GM18505 (cell line): ENCODE data around the gene PTGFRN.

Source experiments
- ATAC-seq: cut with Tn5 transposase; IDR thresholded peaks from one replicate; pipeline ENCODE4 v1.9.1; 2021; ENCODE audit not compliant: unreplicated experiment
- POLR2A ChIP-seq: IDR thresholded peaks from 4 replicates; pipeline ENCODE4 v1.6.1; 2011; ENCODE audit warnings: borderline replicate concordance; ENCODE audit not compliant: insufficient read depth, insufficient read length; ENCODE audit errors: extremely low read depth

PTGFRN gene

DNA sequence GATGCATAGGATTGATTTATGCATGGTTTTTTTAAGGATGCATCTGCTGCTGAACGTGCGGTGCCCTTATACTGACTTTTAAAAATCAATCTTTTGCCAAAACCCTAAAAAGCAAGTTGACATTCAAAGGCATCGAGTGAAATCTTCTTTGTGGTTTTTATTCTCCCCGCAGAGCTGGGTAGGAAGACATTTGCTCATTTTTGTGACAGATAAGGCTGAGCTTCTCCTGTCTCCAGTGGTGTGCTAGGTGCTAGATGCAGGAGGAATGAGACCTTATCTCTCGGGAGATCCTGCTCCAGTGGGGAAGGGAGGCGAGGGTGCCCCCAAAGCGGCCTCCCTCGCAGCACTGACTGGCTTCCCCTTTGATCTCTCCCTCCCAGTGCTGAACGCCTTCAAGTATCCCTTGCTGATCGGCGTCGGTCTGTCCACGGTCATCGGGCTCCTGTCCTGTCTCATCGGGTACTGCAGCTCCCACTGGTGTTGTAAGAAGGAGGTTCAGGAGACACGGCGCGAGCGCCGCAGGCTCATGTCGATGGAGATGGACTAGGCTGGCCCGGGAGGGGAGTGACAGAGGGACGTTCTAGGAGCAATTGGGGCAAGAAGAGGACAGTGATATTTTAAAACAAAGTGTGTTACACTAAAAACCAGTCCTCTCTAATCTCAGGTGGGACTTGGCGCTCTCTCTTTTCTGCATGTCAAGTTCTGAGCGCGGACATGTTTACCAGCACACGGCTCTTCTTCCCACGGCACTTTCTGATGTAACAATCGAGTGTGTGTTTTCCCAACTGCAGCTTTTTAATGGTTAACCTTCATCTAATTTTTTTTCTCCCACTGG is 76.9 kb downstream of the PTGFRN start:
- no peak for ATAC-seq
- no peak for TF ChIP-seq POLR2A

DNA sequence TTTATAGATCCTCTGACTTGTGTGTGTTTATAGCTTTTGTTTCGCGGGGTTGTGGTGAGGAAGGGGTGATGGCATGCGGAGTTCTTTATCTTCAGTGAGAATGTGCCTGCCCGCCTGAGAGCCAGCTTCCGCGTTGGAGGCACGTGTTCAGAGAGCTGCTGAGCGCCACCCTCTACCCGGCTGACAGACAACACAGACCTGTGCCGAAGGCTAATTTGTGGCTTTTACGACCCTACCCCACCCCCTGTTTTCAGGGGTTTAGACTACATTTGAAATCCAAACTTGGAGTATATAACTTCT is 77.5 kb downstream of the PTGFRN start:
- TF ChIP-seq POLR2A: no peak

DNA sequence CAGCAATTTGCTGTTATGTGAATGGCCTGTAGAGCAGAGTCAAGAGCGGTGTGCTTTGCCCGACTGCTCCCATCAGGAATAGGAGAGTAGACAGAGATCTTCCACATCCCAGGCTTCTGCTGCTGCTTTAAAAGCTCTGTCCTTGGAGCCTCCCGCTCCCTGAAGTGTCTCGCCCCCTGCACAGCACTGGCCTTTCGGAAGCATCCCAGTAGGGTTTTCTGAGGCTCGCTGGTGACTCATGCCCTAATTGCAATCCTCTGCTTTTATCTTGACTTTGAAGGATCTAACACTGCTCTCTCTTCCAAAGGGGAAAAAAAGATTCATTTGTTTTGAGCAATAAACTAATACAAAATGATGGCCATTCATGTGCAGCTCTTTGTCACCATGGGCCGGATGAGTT is 78.5 kb downstream of the PTGFRN start:
- ATAC-seq: no peak
- TF ChIP-seq POLR2A: no peak

More for the DNA sequence above, 77.5 kb downstream of the PTGFRN start:
- ATAC-seq: no peak

DNA sequence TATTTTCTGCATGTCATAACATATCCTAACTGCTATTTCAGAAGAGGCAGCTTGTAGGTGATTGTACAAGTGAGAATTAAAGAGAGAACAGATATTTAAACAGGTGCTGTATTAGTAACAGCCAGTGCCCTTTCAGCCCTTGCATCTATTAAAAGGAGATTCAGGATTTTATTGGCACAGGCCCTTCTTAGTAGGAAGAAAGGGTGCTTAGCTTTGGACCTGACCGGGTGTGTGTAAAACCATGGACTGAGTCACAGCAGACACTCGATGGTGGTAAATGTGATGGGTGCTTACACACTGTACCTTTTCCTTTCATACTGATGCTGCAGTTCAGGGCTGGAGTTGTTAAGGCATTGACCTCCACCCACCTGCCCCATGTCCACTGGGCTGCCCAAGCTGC is 79.2 kb downstream of the PTGFRN start:
- ATAC-seq: no peak
- TF ChIP-seq POLR2A: no peak

DNA sequence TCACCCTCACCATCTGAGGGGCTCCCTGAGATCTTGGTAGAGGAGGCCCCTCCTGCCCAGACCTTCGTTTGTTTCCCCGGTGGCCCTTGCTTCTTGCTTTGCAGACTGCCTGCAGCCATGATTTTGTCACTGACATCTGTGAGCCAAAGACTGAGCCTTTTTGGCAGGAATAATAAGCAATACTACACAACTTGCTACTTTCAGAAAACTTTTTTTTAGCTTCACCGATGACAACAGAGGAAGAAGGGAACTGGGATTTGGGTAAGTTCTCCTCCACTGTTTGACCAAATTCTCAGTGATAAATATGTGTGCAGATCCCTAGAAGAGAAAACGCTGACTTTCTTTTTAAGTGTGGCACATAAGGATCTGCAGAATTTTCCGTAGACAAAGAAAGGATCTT is 80.1 kb downstream of the PTGFRN start:
- no peak for TF ChIP-seq POLR2A
- ATAC-seq: no peak

DNA sequence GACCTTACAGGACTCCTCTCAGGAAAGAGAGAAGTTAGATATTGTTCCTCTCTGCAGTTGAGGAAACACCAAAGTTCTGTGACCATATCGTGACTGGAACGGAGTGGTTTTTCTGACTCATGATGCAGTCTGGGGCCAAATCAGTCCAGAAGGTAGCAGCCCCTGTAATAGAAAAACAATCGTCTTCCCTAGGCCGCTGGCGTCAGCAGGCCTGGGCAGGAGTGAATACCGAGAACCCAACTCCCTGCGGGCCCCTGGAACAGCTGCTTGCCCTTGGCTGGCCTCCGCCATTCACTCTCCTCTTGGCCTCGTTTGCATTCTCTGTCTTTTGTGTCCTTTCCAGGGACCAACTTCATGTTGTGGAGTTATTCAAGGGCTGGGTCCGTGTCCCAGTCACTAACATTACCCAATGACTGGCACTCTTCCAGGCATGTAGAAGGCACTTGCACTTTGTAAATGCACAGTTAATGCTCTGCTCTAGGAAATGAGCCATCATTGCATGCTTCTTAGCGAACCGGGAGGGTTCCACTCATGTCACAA is 81.0 kb downstream of the PTGFRN start:
- no peak for ATAC-seq
- no peak for TF ChIP-seq POLR2A

DNA sequence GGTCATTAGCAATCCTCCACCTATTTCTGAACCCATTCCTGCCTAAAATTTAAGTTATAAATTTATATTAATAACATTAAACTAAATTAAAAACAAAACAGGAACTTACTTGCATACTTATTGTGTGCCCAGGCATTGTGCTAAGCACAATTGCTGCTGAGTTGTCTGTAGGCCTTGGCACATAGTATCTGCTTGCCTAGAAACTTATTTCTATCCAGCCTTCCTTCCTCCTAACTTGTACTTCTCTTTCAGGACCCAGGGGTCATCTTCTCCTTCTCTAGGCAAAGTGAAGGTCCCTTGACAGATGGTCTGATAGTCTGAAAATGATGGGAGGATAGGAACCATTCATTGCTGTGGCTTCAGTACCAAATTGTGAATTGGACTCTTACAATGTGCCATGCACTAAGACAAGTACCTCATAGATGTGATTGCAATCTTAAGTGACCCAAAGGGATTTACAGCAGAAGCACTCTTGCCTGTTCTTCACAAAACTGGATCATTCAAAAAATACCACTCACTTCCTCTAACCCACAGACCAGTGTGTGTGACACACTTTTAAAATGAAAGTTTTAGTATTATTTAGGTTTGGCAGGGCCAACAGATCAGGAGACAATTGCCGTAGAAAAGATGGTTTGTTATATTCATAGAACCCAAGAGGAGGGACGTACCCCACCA is 81.6 kb downstream of the PTGFRN start:
- no peak for TF ChIP-seq POLR2A
- no peak for ATAC-seq

DNA sequence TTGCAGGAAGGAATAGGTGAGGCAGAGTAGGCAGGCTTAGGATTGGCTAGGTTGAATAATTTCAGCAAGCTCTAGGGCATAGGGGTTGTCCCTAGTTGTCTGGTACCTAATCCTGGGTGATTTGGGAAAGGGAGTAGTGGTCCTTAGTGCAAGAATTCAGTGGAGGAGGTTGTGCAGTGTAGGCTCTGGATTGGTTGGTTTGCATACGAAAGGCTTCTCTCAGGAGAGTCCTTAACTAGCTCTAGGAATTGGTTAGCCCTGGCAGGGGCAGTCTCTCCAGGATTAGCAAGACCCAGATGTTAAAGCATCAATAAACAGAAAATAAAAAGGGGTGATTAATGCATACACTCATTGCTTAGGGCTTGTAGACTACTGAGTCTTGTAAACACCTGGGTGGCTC is 82.2 kb downstream of the PTGFRN start:
- ATAC-seq: no peak
- no peak for TF ChIP-seq POLR2A

DNA sequence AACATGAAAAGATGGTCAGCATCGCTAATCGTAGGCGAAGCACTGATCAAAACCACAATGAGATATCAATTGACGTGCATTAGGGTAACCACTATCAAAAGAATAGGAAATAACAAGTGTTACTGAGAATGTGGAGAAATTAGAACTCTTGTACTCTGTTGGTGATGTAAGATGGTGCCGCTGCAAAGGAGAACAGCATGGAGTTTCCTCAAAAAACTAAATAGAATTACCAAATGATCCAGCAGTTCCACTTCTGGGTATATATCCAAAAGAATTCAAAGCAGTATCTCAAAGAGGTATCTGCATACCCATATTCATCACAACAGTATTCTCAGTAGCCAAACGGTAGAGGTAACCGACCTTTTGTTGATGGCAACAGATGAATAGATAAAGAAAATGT is 83.6 kb downstream of the PTGFRN start:
- ATAC-seq: no peak
- TF ChIP-seq POLR2A: no peak

DNA sequence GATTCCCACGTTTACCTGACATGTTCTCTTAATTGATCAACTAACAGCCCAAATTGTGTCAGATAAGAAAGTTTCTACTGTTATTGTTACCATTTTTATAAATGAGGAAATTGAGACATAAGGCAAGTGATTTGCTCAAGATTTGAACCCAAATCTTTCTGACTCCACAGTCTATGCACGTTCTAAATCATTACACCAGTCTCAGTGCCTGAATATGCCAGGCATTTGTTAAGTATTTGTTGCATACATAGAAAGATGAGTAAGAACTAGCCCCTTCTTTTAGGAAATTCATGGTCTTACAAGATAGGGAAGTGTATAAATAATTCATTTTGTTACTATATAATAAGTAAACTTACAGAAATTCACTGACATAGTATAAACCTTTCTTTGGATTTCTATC is 84.7 kb downstream of the PTGFRN start:
- no peak for TF ChIP-seq POLR2A
- ATAC-seq: no peak

DNA sequence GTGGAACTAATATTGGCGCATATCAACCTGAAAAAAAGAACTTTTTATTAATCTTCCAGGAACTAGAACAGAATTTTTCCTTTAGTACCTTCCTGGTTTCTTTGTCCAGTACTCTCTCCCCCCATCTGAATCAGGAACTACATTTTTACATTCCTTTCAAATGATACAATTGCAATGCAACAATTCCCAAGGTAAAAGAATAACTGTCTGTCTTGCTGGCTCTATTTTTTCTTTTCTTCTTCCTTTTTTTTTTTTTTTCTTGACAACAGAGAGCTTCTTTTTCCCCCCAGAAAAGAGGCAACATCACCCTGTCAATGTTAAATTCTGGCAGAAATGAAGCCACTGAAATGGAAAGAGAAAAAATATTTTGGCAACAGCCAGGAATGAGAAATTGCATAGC is 87.3 kb downstream of the PTGFRN start:
- ATAC-seq: no peak
- TF ChIP-seq POLR2A: no peak

DNA sequence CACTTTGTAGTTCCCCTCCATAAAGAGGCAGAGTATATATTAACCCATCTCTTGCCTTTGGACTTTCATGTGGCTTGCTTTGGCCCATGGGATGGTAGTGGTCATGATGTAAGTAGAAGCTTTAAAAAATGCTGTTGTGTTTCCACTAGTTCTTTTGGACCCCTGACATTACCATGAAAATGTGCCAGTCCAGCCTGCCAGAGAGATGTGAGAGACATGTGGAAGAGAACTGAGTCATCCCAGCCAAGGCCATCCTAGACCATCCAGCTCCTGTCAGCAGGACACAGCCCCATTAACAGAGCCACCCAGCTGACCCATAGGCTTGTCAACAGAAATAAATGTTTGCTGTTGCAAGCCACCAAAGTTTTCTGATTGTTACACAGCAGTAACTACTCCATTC is 87.9 kb downstream of the PTGFRN start:
- no peak for TF ChIP-seq POLR2A
- ATAC-seq: no peak

DNA sequence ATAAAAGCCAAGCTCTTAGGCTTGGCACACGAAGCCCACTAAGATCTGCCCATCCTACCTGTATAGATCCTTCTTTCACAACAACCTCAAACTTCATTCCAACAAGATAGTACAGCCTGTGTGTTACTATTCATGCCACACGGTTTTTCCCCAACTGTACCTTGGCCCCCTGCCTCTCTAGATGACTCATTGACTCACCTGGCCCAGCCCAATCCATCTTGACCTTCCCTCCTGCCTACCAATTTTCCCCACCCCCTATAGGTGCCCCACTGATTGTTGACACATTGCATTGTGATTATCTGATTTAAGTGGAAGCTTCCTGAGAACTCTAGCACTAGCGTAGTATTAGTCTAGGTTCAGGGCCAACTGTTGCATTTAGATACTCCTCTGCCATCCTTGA is 89.9 kb downstream of the PTGFRN start:
- no peak for ATAC-seq
- no peak for TF ChIP-seq POLR2A

DNA sequence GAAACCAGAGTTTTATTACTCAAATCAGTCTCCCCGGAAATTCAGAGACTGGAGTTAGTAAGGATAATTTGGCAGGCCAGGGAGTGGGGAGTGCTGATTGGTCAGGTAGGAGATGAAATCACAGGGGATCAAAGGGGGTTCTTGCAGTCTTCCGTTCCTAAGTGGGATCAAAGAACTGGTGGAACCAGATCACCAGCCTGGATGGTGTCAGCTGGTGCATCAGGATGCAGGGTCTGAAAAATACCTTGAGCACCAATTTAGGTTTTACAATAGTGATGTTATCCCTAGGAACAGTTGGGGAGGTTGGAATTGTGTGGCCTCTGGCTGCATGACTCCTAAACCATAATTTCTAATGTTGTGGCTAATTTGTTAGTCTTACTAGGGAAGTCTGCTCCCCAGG is 90.4 kb downstream of the PTGFRN start:
- TF ChIP-seq POLR2A: no peak
- no peak for ATAC-seq

DNA sequence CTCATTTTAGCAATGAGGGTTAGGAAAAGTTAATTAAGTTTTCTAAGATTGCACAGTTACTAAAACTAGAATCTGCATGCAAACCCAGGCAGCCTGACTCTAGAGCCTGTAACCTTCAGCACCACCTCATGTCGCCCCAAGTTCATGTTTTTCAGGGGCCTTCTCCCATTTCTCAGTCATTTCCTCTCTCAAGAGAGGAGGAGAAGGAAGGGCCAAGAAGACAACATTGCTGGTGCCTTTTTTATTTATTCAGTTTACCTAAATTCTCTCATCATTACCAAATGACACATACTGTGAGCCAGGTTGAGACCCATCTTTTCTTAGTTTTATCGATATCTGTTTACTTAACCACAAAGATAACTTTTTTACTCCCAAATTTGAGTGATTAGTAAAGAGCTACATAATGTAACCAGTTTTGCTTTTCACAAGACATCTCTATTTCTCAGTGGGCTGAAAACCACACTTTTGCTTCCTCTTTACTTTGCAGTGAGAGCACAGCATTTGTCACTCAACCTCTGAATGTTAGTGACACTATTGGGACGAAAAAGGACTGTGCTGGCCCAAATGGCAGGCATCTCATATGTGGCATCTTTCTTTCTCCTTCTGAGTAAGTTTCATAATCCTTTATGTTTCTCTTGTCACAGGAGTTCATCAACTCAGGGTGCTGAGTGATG is 91.7 kb downstream of the PTGFRN start, which contains the start of gene CD101:
TSS of gene CD101 (plus strand) at position 507 of the 674 bp plus-strand sequence. CDS start at position 565, 58 bp downstream.
- ATAC-seq: peak; percentile 93

More for the DNA sequence above, 91.7 kb downstream of the PTGFRN start, which contains the start of gene CD101:
- no peak for TF ChIP-seq POLR2A
